Left hindlimb (tissue), 1 donor: ENCODE measurements around the gene SNX5.

ENCODE experiments used
- DNase-seq: peaks from one replicate; pipeline ENCODE4 v3.0.0-alpha.2; 2018

SNX5 gene

DNA sequence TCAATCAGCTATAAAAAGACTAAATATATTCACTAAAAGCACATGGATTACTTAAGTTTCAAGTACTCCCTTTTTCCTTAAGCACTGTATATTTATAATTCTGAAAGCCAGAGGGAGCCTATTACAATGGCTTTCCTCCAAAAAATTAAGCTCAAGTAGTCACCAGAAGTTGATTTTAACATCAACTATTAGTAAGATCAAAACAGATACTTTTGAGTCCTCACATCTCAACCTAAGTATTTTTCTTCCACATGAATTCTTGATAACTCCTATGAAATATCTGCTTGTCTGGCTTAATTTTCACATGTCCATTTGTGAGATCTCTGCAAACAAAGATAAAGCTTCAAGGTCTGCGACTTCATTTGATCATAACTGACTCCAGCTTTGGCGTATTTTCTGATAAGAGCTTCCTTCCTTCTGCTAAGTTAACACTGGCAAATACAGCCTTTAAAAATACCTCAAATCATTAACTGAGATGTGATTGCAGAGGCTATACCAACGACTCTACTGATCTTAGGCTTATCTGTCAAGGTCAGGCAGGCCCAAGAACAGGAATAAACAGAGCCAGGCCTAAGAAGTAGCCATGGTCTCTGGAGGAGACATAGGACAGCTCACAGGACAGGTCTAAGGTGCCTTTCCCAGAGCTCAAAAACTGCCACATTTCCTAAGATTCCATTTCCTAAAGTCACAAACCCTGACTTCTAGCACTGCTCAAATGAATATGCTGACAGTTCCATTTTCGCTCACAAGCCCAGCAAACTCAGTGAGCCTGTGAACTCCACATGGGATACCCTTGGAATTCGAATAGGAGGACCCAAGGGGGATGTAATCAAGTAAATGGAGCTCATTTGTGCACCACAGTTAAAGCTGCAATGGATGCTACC, 10.0 kb downstream of the SNX5 start:
- DNase-seq, result no peak

DNA sequence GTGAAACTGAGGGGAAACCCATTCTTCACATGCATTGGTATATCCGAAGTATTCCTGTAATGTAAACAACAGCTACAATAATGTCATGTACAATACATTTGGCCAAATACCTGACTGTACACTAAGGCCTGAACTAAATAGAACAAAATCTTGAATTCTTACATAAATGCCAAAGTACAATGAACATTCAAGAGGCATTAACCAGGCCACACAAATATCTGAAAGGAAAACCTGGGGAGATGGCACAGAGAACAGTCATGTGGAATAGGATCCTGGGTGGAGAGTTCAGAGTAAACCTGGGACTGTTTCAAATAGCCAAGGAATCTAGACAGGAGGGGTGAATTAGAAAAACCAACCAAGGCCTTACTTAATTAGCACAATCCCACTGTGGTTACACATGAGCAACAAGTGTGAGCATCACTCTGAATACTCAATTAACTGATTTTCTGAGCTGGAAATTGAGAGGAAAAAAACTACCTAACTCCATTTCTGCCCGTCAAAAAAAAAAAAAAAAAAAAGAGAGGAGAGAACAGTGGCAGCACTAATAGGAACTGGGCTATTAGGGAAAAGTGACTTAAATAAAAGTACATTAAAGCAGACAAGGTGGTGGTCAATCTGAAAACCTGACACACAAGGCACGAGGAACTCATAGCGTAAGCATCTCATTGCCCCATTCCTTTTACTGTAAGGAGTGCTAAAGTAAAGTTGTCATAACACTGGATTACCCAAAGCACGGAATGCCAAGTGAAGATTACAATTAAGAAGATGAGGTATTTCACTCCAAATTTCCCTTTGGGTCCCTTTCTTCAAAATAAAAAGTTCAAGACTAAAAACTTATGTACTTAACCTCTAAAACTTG, 10.9 kb downstream of the SNX5 start:
- DNase-seq, result no peak

DNA sequence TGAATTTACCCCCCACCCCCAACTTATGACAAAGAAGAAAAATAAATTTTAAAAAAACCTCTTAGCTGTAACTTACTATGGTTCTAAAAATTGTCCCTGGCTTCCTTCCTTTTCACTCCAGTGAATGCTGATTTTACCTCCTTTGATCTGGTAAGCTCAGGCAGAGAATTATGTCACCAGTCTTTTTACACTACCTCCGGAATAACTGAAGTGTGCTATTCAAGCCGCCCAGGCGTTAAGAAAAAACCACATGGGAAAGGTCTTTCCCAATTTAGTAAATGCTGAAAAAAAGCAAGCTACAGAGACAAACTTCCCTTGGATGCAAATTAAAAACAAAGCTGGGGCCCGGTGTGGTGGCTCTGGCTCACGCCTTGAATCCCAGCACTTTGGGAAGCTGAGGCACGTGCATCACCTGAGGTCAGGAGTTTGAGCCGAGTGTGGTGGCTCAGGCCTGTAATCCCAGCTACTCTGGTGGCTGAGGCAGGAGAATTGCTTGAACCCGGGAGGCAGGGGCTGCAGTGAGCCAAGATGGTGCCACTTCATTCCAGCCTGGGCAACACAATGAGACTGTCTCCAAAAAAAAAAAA, 12.4 kb downstream of the SNX5 start:
- DNase-seq, result no peak

DNA sequence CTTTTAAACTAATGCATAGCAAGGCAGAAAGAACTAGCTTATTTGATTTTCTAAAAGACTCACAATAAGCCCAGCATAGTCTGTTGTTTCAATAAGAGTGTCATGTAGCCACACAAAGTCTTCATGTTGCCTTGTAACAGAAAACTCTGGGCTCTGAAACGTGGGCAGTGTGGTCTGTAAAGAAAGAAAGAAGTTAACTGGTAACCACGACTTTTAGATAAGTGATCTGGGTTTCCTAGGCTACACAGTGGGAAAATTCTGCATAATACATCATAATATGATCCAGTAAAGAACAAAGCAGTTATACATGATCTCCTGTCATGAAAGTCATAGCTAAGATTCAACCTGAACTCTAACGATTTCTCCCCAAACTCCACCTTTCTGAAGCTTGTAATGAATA, 13.3 kb downstream of the SNX5 start:
- DNase-seq, result no peak

DNA sequence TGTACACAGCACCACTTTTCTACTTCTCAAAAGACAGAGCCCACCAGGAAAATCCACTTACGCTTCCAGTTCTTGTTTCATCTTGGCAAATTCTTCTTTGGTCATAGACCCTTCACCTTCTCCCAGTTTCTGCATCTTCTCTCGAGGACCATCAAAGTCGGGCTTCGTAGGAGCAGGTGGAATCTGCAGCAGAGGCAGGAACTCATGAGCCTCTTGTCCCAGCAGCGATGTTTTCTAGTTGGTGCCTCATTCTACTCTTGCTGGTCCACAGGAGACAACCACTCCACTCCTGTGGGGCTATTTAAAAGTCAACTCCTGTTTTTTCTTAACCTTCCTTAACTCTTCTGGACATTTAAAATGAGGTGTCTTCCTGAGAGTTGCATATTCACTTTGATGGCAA, 14.7 kb downstream of the SNX5 start:
- DNase-seq, result no peak

DNA sequence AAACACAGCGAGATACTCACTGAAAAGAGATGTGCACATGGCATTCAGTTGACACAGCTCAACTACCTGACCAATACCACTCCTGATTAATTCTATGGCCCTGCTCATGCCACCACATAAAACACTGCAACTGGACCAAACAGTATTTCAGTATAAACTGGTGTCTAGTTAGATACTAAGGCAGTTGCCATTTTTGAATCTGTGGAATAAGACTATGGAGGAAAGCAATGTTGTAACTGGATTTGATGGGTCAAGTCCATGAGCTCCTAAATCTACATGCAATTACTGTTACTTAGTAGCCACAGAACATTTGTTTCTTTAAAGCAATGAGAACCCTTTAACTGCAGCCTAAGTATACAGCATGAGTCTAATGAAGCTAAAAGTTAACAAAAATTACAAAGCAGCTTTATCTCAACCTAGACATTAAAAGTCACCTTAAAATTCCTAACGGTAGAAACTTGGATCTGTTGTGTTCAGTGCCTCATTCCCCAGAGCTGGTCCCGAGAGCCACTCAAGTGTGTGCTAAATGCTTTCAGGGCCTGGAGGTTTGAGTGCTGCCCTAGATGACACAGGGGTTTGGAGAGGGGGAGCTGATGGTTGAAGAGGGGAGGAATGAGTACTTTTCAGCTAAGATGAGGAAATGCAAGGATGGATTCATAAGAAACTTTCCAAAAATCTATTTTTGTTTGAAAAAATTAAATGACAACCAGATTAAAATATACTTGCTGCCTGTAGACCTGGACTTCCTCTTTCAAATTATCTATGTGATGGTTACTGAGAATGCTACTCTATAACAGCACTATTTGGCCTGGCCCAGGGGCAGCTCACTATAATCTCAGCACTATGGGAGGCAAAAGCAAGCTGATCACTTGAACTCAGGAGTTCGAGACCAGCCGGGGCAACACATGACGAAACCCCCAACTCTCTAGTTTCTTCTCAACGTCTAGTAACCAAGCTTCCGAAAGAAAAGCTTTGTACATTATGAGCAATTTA, 15.6 kb downstream of the SNX5 start:
- no peak for DNase-seq

DNA sequence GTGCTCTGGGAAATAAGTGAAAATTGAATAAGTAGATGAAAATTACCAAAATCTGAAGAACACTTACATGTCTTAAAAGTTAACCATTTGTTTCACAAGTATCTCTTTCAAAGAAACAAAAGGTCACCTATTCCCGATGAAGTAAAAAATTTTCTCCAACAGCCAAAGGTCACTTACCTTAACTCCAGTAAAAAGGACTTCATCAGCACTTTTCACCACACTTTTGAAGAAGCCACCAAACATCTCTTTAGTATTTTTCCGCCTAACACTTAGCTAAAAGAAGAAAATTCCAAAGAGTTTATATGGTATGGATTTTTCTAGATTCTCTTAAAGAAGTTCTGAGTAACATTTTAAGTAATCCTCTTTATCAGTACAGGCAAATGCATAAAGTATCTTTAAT, 17.3 kb downstream of the SNX5 start:
- no peak for DNase-seq

DNA sequence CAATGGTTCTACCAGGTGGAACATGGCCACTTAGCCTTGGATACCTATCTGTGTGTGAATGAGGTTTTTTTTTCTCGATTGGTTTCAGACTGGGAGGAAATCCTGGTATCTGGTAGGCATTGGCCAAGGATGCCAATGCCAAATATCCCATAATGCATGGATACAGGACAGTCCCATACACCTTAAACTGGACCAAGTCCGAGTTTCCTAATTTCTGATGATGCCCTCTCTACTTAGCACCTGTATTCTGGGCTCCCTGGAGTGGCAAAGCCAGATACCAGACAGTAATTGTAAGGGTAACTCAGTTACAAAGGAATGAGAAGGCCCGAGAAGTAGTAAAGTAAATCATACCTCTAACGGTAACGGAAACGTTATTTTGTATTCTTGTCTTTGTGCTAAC, 17.9 kb downstream of the SNX5 start:
- DNase-seq, result no peak

DNA sequence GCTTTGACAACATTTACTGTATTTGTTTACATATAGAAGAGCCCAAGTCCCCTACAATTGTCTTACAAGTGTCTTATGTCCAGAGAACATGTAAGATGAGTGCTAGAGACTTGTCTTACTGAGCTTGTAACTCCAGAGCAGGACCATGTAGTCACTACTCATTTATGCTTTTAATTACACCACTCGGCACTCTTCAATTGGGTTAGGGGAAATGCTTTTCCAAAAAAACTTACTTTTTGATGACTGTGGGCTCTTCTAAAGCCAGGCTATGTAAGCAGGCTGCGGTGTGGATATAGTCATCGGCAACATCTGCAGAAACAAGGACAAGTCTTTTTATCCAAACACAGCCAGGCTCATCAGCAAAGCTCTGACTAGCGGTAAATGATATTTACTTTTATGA, 18.7 kb downstream of the SNX5 start:
- DNase-seq, result no peak

DNA sequence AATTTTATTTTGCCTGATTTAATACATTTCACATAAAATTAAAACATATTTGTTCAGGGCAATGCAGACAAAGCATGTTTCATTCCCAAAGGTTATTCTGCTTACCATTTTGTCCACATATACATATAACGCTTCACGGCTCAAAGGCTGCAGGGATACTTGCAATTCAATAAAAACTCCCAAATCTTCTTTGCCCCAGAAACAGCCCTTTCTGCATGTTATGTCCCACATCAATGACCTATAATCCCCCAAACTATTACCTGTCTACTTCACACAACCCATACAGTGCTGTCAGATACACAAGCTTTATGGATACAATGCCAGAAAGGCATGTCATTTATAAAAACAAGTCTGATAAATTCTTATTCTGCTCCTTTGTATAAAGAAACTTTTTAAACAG, 20.2 kb downstream of the SNX5 start:
- DNase-seq, result no peak

DNA sequence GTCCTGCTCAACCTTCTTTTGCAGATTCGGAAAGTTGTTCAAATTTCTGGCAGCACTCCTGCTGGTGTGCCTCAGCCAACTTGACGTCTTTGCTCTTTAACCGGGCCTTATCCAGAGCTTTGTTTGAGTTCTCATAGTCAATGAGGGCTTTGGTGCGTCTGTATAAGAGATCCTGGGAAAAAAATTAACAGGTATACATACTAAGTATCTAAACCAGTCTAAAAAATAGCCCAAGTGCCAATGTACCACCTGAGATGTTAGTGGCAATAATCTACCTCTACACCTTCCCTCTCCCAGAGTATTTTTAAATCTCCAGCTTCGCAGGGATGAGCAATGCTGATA, 21.1 kb downstream of the SNX5 start:
- no peak for DNase-seq

DNA sequence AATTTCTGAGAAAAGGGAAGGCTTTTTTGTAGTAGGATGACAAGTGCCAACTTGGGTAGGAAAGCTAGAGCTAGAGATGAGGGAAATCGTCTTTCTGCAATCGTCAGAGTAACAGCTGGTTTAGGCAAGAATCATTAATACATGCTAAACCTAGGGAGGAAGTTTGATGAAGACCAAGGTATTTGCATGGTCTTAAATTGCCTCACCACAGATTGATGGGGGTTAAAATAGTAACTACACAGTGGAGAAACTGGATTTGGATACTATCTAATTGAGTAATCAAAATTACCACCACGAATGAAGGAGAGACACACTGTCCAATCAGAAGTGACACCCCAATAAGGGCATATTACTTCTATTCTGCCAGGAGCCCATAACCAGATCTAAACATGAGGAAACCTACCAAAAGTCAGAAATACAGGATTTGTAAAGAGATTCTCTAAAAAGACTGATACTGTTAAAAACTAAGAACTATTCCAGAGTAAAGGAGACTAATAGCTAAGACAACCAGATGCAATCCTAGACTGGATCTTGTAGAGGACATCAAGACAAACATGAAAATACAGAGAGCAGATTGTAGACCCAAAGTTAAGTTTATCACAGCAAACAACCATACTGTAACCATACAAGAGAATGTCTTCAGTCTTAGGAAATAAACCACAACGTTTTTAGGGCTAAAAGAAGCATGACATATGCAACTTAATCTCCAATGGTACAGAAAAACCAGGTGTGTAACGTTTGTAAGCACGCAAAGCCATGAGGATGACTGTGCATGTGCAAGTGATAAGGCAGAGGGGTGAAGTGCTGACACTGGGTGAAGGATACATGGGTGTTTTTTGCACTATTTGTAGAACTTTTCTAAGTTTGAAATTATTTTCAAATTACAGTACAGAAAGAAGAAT, 21.8 kb downstream of the SNX5 start:
- DNase-seq, result no peak

DNA sequence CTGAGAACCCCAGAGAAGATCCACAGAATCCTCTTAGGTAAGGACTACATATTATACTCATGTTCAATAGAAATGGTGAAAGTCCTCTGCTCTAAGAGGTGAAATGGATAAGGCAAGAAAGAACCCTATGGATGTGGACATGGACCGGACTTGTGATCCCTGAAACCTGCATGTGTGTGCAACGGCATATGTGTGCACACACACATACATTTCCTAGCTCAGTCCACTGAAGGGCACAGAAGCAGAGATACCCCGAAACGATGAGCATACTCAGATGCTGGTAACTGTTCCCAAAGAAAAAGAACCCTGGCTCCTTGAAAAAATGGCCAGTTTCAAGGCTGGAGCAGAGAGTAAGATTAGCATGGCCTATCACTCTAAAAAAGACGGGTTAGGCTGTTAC, 22.6 kb downstream of the SNX5 start:
- DNase-seq, result no peak

DNA sequence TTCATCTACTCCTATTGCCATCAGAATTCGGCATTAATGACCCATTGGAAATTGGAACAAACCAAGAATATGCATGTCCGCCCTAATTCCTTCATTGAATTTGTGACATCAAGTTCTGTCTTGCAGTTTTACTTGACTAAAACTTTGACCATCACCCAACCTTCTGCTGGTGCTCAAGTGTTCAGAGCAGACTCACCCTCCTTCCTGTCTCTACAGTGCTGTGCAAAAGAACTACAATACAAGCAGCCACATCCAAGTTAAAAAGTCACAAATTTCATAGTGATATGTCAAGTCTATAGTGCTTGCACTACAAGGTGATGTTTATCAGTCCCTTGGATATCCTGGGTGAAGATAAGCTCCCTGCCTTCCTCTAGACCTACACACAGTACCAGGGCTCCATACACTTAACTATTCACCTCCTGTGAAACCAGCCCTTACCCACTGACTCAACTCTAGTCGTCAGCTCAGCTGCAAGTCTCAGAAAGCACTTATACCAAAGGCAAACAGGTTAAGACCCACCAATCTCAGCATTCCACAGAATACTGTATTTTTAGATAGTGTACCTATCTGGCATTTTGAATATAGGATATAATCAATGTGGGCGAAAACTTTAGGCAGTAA, 23.6 kb downstream of the SNX5 start:
- DNase-seq, result no peak

DNA sequence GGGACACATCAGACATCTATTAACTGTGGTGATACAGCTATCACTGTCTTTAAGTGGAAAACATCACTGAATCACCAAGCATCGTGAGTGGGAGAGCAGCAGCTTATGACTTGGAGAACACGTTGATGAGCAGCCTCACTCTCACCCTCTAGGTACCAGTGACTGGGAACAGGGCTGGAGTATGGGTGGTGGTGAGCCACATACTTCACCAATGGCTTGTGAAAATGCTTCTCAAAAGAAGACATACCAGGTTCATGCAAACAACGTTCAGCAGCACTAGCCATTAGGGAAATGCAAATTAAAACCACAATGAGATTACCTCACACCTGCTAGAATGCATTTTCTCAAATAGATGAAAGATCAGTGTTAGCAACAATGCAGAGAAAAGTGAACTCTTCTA, 25.3 kb downstream of the SNX5 start:
- no peak for DNase-seq

DNA sequence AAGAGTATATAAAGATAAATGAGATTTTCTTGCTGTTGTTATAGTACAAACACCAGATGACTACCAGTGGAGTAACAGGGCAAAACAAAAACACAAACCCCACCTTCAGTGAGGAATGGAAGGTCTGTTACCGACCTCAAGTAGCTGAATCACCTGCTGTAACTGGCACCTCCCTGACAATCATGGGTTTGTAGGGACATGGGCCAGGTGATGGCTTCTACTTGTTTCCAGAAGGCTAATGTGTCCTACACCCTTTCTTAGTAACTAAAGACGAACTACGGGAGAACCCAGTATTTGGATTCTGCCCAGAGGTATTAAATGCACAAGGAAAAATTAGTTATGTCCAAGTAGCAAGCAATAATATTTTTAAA, 26.8 kb downstream of the SNX5 start:
- no peak for DNase-seq

DNA sequence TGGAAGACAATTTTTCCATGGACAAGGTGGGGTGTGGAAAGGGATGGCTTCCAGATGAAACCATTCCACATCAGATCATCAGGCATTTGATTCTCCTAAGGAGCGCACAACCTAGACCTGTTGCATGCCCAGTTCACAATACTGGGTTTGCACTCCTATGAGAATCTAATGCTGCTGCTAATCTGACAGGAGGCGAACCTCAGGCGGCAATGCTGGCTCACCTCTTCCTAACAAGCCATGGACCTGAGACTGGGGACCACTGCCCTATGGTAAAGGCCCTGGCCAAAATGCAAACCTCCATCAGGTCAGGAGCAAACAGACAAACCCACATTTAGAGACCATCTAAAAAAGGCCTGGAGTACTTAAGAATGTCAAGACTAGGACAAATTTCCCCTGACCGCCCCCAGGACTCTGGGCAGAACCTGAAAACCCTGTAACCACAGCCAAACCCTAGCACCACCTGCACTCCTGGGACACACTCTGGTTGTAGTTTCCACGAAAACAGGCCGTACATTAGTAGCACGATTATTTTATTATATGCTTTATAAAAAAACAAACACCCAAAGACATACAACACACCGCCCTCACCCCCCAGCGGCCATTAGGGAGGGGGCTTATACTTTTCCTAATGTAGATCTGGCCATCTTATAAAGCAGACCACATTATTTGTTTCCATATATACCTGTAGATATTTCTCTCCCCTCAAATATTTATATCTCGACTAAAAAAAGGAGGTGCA, 27.3 kb downstream of the SNX5 start:
- no peak for DNase-seq

DNA sequence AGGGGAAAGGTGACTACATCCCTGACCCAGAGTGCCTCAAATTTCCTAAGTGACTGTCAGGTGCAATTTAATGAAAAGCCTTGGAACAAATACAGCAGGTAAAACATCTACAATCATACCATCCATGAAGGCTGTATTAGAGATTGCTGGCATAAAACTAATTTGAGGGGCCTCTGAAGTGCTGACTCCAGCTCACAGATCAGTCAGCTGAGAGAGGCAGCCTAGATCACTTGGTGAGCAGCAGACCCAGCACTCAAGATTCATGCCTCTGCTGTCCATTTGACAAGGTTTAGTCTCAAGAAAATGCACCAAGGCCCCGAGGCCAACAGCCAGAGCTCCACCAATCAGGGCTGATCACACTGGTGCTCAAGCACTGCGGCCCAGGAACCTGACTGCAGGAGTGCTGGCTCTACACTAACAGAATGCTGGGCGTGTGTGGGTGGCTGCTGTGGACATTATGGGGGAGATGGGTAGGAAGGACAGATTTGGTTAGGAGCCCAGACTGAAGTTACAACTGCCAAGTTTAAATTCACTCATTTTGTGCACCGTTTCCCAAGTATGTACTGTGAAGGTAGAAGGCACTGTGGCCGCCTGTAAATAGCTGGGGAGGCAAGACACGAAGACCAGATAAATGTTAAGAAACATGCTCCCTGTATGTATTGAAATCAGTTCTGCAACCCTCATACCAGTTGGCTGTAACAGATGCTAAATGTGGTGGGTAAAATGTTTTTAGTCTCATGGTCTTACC, 28.2 kb downstream of the SNX5 start:
- DNase-seq, result no peak

DNA sequence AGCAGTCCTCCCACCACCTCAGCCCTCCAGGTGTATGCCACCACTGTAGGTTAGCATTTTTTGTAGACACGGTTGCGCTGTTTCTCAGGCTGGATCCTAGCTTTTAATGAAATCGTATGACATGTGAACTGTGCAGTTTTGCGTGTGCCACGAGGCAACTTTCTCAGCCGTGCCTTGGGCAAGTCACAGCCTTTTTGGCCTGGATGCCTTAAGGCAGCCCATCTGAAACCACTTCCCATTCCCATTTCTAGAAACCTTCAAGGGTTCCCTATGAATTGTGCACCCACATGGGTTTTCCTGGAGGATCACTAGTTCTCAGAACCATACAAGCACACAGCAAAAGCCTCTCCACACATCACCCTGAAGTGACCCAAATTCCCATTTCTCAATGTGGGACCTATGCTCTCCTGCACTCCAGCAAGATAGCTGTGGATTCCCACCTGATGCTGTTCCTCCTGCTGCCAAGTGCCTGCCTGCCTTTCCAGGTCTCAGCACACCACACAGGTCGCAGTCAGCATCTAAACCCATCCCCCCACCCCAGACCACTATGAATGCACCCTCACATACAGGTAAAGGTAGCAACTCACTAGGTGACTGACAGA, 28.9 kb downstream of the SNX5 start:
- DNase-seq, result no peak
